NCI-H2081 treated with DMSO at 0.1 percent for 48 hours (cell line): ENCODE measurements around the gene ITGB6.

Experiments
- DNase-seq: peaks from one replicate; lab custom pipeline; 2025; lab: John Stamatoyannopoulos, UW

ITGB6 gene

DNA sequence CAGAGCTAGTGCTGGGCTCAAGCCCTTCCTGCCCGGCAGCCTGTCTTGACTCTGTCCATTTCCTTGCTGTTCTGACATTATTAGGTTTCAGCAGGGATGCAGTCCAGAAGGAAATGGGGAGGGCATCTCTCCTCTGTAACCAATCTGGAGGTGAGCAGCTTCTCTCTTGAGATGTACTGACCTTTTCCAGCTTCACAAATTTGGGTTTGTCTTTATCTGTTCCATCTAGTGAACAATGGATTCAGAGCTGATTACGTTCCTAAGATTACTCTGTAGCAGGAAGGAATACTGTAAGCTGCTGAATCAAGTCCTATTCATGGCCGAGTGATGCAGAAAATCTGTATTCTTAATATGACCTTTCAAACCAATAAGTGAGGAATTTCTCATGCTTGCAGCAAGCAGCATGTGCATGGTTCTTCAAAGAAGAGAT is 148.7 kb downstream of the ITGB6 start:
- no peak for DNase-seq

DNA sequence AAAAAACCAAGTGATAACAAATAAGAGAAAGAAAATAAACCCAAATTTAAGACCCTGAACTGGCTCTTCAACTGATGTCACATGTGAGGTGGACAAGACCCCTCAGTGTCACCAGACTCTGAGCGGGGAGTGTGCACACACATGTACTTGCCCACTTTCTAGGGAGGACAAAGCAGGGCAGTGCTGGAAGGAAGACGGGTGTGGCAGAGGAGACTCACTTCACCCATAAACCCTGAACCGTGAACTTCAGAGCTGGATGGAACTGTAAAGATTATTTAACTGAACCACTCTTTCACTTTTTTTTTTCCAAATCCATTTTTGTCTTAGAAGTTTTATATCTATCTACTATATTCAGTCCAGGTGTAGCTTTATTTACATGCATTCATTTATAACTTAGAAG is 149.9 kb downstream of the ITGB6 start:
- DNase-seq: no peak
